ENCODE data around the gene ZNF221.

The ZNF221 gene

GRCh38 chr19:43908659-43909058 lies 42.4 kb upstream of the ZNF221 start:
- TF ChIP-seq CTCF (IDR thresholded peaks at IDR 0.05) = no peak
- H3K9me3 ChIP-seq = peaks cover 18 to 100% (median 87%) of the 10 kb centered on the region in 3 donors
- H3K27ac ChIP-seq = no peak overlapping the region
- no peaks in the 10 kb centered on the region for H3K4me1 ChIP-seq
- peaks cover 16 to 58% (median 35%) of the 10 kb centered on the region in 3 donors for H3K36me3 ChIP-seq
- H3K4me3 ChIP-seq = no peak overlapping the region
- H3K27me3 ChIP-seq = no peaks in the 10 kb centered on the region
- DNase-seq = no peak
- intact Hi-C loops (cut with DNase I; ENCODE audit: low total_unique reads) = no loop called here

GRCh38 chr19:43910884-43911283 lies 40.1 kb upstream of the ZNF221 start:
- no peaks in the 10 kb centered on the region for H3K27me3 ChIP-seq
- TF ChIP-seq CTCF (IDR thresholded peaks at IDR 0.05) = no peak
- H3K4me1 ChIP-seq = no peaks in the 10 kb centered on the region
- DNase-seq = no peak
- intact Hi-C loops (cut with DNase I; ENCODE audit: low total_unique reads) = no loop called here
- H3K4me3 ChIP-seq = no peak overlapping the region
- peaks cover 38 to 77% (median 57%) of the 10 kb centered on the region in 3 donors for H3K36me3 ChIP-seq
- H3K27ac ChIP-seq = no peak overlapping the region
- H3K9me3 ChIP-seq = peaks cover 30 to 100% (median 88%) of the 10 kb centered on the region in 3 donors

- intact Hi-C loops (cut with DNase I; ENCODE audit: low total_unique reads) = no loop called here
- DNase-seq = no peak
- Histone ChIP-seq H3K27ac (no peak overlapping the region), H3K27me3 (no peaks in the 10 kb centered on the region), H3K4me1 (no peaks in the 10 kb centered on the region), H3K9me3 (peaks cover 30 to 100% (median 95%) of the 10 kb centered on the region in 3 donors), H3K36me3 (peaks cover 63 to 83% (median 82%) of the 10 kb centered on the region in 3 donors), H3K4me3 (no peak overlapping the region)
- TF ChIP-seq CTCF (IDR thresholded peaks at IDR 0.05) = no peak
Observed at GRCh38 chr19:43913383-43913782, 37.6 kb upstream of the ZNF221 start.

GRCh38 chr19:43914051-43914450 lies 37.0 kb upstream of the ZNF221 start:
- peaks cover 70 to 90% (median 89%) of the 10 kb centered on the region in 3 donors for H3K36me3 ChIP-seq
- no peak overlapping the region for H3K27ac ChIP-seq
- peaks cover 30 to 100% (median 95%) of the 10 kb centered on the region in 3 donors for H3K9me3 ChIP-seq
- no peaks in the 10 kb centered on the region for H3K4me1 ChIP-seq
- no peak for TF ChIP-seq CTCF (IDR thresholded peaks at IDR 0.05)
- H3K4me3 ChIP-seq = no peak overlapping the region
- DNase-seq = no peak
- intact Hi-C loops (cut with DNase I; ENCODE audit: low total_unique reads) = no loop called here
- no peaks in the 10 kb centered on the region for H3K27me3 ChIP-seq

GRCh38 chr19:43923875-43924274 lies 27.2 kb upstream of the ZNF221 start:
- no peak for DNase-seq
- intact Hi-C loops (cut with DNase I; ENCODE audit: low total_unique reads) = no loop called here

More at GRCh38 chr19:43923875-43924274, 27.2 kb upstream of the ZNF221 start:
- Histone ChIP-seq H3K4me1 (no peaks in the 10 kb centered on the region), H3K9me3 (peaks cover 0 to 54% (median 20%) of the 10 kb centered on the region in 3 donors), H3K27ac (no peak overlapping the region), H3K4me3 (no peak overlapping the region), H3K36me3 (peaks cover 100% of the 10 kb centered on the region in 3 donors), H3K27me3 (no peaks in the 10 kb centered on the region)
- no peak for TF ChIP-seq CTCF (IDR thresholded peaks at IDR 0.05)

Data from tibial artery (tissue), 4 donors.